ENCODE measurements around the gene CDH4. TPM values are rescaled to one million over a fixed set of nuclear protein-coding genes. Genes with fewer than 3 reads are reported as not detected.

Gene CDH4
- total RNA-seq, 1 donor from 2014 or later: not detected

GRCh38 chr20:61538943-61539265 is 286.8 kb downstream of the CDH4 start:
- CTCF ChIA-PET: no interaction called here

GRCh38 chr20:61539706-61540360 is 287.8 kb downstream of the CDH4 start:
- ATAC-seq (ENCODE audit: low read depth) (no peak), DNase-seq (no peak)
- TF ChIP-seq CTCF (IDR thresholded peaks at IDR 0.05): no peak
- POLR2A ChIA-PET: no interaction called here
- Mint-ChIP-seq H3K4me1 (no peaks in the 10 kb centered on the region), H3K4me3 (no peak overlapping the region), H3K27ac (no peak overlapping the region), H3K36me3 (ENCODE audit: low read depth) (no peaks in the 10 kb centered on the region), H3K9me3 (peaks cover 3% of the 10 kb centered on the region), H3K27me3 (no peaks in the 10 kb centered on the region)
- intact Hi-C loops (cut with micrococcal nuclease): no loop called here
- CTCF ChIA-PET: no interaction called here

More at GRCh38 chr20:61538943-61539265, 286.8 kb downstream of the CDH4 start:
- Mint-ChIP-seq H3K4me3 (no peak overlapping the region), H3K27me3 (no peaks in the 10 kb centered on the region), H3K4me1 (no peaks in the 10 kb centered on the region), H3K9me3 (peaks cover 3% of the 10 kb centered on the region), H3K36me3 (ENCODE audit: low read depth) (no peaks in the 10 kb centered on the region), H3K27ac (no peak overlapping the region)
- POLR2A ChIA-PET: no interaction called here
- no peak for DNase-seq
- TF ChIP-seq CTCF (IDR thresholded peaks at IDR 0.05): no peak
- intact Hi-C loops (cut with micrococcal nuclease): no loop called here
- no peak for ATAC-seq (ENCODE audit: low read depth)

GRCh38 chr20:61541537-61541936 is 289.5 kb downstream of the CDH4 start:
- H3K27ac Mint-ChIP-seq: no peak overlapping the region
- peaks cover 8% of the 10 kb centered on the region for H3K9me3 Mint-ChIP-seq
- DNase-seq: no peak
- intact Hi-C loops (cut with micrococcal nuclease): no loop called here
- POLR2A ChIA-PET: no interaction called here
- no peak for TF ChIP-seq CTCF (IDR thresholded peaks at IDR 0.05)
- ATAC-seq (ENCODE audit: low read depth): no peak
- no peaks in the 10 kb centered on the region for H3K36me3 Mint-ChIP-seq (ENCODE audit: low read depth)
- H3K4me3 Mint-ChIP-seq: no peak overlapping the region
- CTCF ChIA-PET: no interaction called here
- no peaks in the 10 kb centered on the region for H3K4me1 Mint-ChIP-seq
- H3K27me3 Mint-ChIP-seq: no peaks in the 10 kb centered on the region

GRCh38 chr20:61543086-61543485 is 291.0 kb downstream of the CDH4 start:
- no peak for TF ChIP-seq CTCF (IDR thresholded peaks at IDR 0.05)
- CTCF ChIA-PET: no interaction called here
- ATAC-seq (ENCODE audit: low read depth) (no peak), DNase-seq (no peak)
- no peaks in the 10 kb centered on the region for H3K36me3 Mint-ChIP-seq (ENCODE audit: low read depth)
- H3K27me3 Mint-ChIP-seq: no peaks in the 10 kb centered on the region
- POLR2A ChIA-PET: no interaction called here
- H3K9me3 Mint-ChIP-seq: peaks cover 8% of the 10 kb centered on the region
- H3K4me3 Mint-ChIP-seq: no peak overlapping the region
- intact Hi-C loops (cut with micrococcal nuclease): no loop called here
- H3K4me1 Mint-ChIP-seq: no peaks in the 10 kb centered on the region
- H3K27ac Mint-ChIP-seq: no peak overlapping the region

GRCh38 chr20:61543931-61544745 is 292.1 kb downstream of the CDH4 start:
- no peaks in the 10 kb centered on the region for H3K4me1 Mint-ChIP-seq
- ATAC-seq (ENCODE audit: low read depth) (no peak), DNase-seq (no peak)
- ChIA-PET CTCF (no interaction called here), POLR2A (no interaction called here)
- TF ChIP-seq CTCF (IDR thresholded peaks at IDR 0.05): no peak
- no peaks in the 10 kb centered on the region for H3K36me3 Mint-ChIP-seq (ENCODE audit: low read depth)
- H3K4me3 Mint-ChIP-seq: no peak overlapping the region
- no peaks in the 10 kb centered on the region for H3K27me3 Mint-ChIP-seq
- peaks cover 8% of the 10 kb centered on the region for H3K9me3 Mint-ChIP-seq
- H3K27ac Mint-ChIP-seq: no peak overlapping the region
- intact Hi-C loops (cut with micrococcal nuclease): no loop called here

Data from activated B cell treated with CpG ODN at 0.5 μM for 24 hours (primary cell).